Trophoblast cell (in vitro differentiated cells and primary cell): Measurements from ENCODE around the gene MLNR. TPM values are rescaled to one million over a fixed set of nuclear protein-coding genes. Genes with fewer than 3 reads are reported as not detected.

Source experiments
- DNase-seq, 2 donors: peaks; one replicate each; pipeline ENCODE4 v3.0.0-alpha.2; 2016
- H2AFZ ChIP-seq: 2 replicates; pipeline ENCODE4 v1.6.1; 2013; ENCODE audit warnings: low read length, moderate library complexity, mild to moderate bottlenecking; ENCODE audit not compliant: insufficient read depth, poor library complexity
- H2AK5ac ChIP-seq: 2 replicates; pipeline ENCODE4 v1.6.1; 2013; ENCODE audit warnings: mild to moderate bottlenecking, low read length
- H2BK120ac ChIP-seq: 2 replicates; pipeline ENCODE4 v1.6.1; 2013; ENCODE audit warnings: low read length, mild to moderate bottlenecking, moderate library complexity; ENCODE audit not compliant: insufficient read depth, poor library complexity
- H2BK12ac ChIP-seq: 2 replicates; pipeline ENCODE4 v1.6.1; 2013; ENCODE audit warnings: mild to moderate bottlenecking, low read length, moderate library complexity
- H2BK5ac ChIP-seq: 2 replicates; pipeline ENCODE4 v1.6.1; 2013; ENCODE audit warnings: low read length, low read depth, moderate library complexity, mild to moderate bottlenecking; ENCODE audit not compliant: poor library complexity
- H3K14ac ChIP-seq: 2 replicates; pipeline ENCODE4 v1.6.1; 2013; ENCODE audit warnings: mild to moderate bottlenecking, low read length
- H3K18ac ChIP-seq: 2 replicates; pipeline ENCODE4 v1.6.1; 2013; ENCODE audit warnings: mild to moderate bottlenecking, low read length
- H3K23ac ChIP-seq: 2 replicates; pipeline ENCODE4 v1.6.1; 2013; ENCODE audit warnings: low read length
- H3K27ac ChIP-seq: 2 replicates; pipeline ENCODE4 v1.5.1; 2013; ENCODE audit warnings: low read depth, mild to moderate bottlenecking, inconsistent platforms, low read length, moderate library complexity
- H3K27me3 ChIP-seq: 2 replicates; pipeline ENCODE4 v1.6.1; 2013; ENCODE audit warnings: inconsistent platforms, mild to moderate bottlenecking, low read length, moderate library complexity; ENCODE audit not compliant: insufficient read depth
- H3K36me3 ChIP-seq, 2 experiments: 1 replicate in 1 of 2; 2 replicates in 1 of 2; pipeline ENCODE4 v1.6.1; 2013; ENCODE audit warnings: low read length in 2 of 2, mild to moderate bottlenecking in 2 of 2, moderate library complexity in 1 of 2; ENCODE audit not compliant: insufficient read depth in 2 of 2, control insufficient read depth in 1 of 2
- H3K4ac ChIP-seq: 2 replicates; pipeline ENCODE4 v1.6.1; 2013; ENCODE audit warnings: low read depth, mild to moderate bottlenecking, low read length, moderate library complexity
- H3K4me1 ChIP-seq, 2 experiments: 1 replicate in 1 of 2; 2 replicates in 1 of 2; pipeline ENCODE4 v1.6.1; 2013; ENCODE audit warnings: low read length in 2 of 2, mild to moderate bottlenecking in 2 of 2, moderate library complexity in 1 of 2; ENCODE audit not compliant: insufficient read depth in 2 of 2, control insufficient read depth in 1 of 2
- H3K4me2 ChIP-seq: 2 replicates; pipeline ENCODE4 v1.6.1; 2013; ENCODE audit warnings: inconsistent platforms, mild to moderate bottlenecking, low read length, moderate library complexity
- H3K4me3 ChIP-seq: 2 replicates; pipeline ENCODE4 v1.5.1; 2013; ENCODE audit warnings: mild to moderate bottlenecking, low read depth, low read length, inconsistent platforms
- H3K79me1 ChIP-seq: one replicate; pipeline ENCODE4 v1.6.1; 2013; ENCODE audit warnings: low read length
- H3K79me2 ChIP-seq: 2 replicates; pipeline ENCODE4 v1.6.1; 2013; ENCODE audit warnings: low read length, mild to moderate bottlenecking; ENCODE audit not compliant: control insufficient read depth, insufficient read depth, poor library complexity
- H3K9ac ChIP-seq: 2 replicates; pipeline ENCODE4 v1.6.1; 2013; ENCODE audit warnings: mild to moderate bottlenecking, low read length
- H3K9me3 ChIP-seq: 2 replicates; pipeline ENCODE4 v1.6.1; 2013; ENCODE audit warnings: low read depth, mild to moderate bottlenecking, control low read depth, inconsistent platforms, low read length; ENCODE audit not compliant: insufficient read depth
- H4K12ac ChIP-seq: 2 replicates; pipeline ENCODE4 v1.6.1; 2013; ENCODE audit warnings: low read depth, mild to moderate bottlenecking, low read length, moderate library complexity
- H4K8ac ChIP-seq: 2 replicates; pipeline ENCODE4 v1.6.1; 2013; ENCODE audit warnings: low read depth, mild to moderate bottlenecking, low read length, moderate library complexity
- H4K91ac ChIP-seq: one replicate; pipeline ENCODE4 v1.6.1; 2013; ENCODE audit warnings: low read depth, mild to moderate bottlenecking, low read length, moderate library complexity
- WGBS: extraction: QIAGEN DNeasy Blood & Tissue Kit; methylation state at CpG from one replicate; pipeline ENCODE4 v1.1.7; 2013; ENCODE audit warnings: missing lambda C conversion rate; ENCODE audit not compliant: insufficient read length, insufficient coverage; ENCODE audit errors: extremely low coverage; 5-methylcytosine and 5-hydroxymethylcytosine counted together
- polyA plus RNA-seq: library from polyadenylated mRNA; stranded (reverse); fragments of 200-250 nt; gene quantifications from 2 replicates; pipeline ENCODE4 v1.2.3, GENCODE V29; 2013

MLNR gene, protein sequence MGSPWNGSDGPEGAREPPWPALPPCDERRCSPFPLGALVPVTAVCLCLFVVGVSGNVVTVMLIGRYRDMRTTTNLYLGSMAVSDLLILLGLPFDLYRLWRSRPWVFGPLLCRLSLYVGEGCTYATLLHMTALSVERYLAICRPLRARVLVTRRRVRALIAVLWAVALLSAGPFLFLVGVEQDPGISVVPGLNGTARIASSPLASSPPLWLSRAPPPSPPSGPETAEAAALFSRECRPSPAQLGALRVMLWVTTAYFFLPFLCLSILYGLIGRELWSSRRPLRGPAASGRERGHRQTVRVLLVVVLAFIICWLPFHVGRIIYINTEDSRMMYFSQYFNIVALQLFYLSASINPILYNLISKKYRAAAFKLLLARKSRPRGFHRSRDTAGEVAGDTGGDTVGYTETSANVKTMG
- 0.04 TPM in 1 of 2 replicates, not detected in the other for polyA plus RNA-seq

DNA sequence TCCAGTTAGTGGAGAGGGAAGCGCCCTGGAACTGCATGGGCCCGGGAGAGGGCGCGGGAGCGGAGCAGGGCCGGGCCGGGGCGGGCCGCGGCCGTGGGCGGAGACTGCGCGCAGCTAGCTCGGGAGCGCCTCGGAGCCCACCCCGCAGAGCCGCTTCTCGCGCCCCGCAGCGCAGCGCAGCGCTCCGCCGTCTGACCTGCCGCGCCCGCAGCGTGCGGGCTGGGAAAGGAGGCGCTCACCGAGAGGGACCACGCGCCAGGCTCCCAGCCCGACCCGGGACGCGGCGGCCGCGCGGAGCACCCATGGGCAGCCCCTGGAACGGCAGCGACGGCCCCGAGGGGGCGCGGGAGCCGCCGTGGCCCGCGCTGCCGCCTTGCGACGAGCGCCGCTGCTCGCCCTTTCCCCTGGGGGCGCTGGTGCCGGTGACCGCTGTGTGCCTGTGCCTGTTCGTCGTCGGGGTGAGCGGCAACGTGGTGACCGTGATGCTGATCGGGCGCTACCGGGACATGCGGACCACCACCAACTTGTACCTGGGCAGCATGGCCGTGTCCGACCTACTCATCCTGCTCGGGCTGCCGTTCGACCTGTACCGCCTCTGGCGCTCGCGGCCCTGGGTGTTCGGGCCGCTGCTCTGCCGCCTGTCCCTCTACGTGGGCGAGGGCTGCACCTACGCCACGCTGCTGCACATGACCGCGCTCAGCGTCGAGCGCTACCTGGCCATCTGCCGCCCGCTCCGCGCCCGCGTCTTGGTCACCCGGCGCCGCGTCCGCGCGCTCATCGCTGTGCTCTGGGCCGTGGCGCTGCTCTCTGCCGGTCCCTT lies at the start of gene MLNR:
MLNR (plus strand) TSS at position 303 of the 820 bp plus-strand sequence; CDS start at position 303, 0 bp downstream.
- Histone ChIP-seq H2AFZ (peak within 1 kb of the TSS; percentile 23), H3K4me2 (peak within 1 kb of the TSS; percentile 54), H3K27ac (no peak within 1 kb of the TSS), H3K9me3 (peaks cover 9% of the 10 kb centered on the region), H3K4me1 (peaks cover 4 to 13% of the 10 kb centered on the region in 2 experiments), H4K12ac (no peak within 1 kb of the TSS), H2AK5ac (no peak within 1 kb of the TSS), H4K91ac (no peak within 1 kb of the TSS), H2BK12ac (no peak within 1 kb of the TSS), H3K4ac (no peak within 1 kb of the TSS), H3K79me2 (no peaks in the 10 kb centered on the region), H4K8ac (no peak within 1 kb of the TSS), H3K18ac (no peak within 1 kb of the TSS), H2BK5ac (no peak within 1 kb of the TSS), H3K14ac (no peak within 1 kb of the TSS), H3K27me3 (peaks cover 62% of the 10 kb centered on the region), H2BK120ac (no peak within 1 kb of the TSS), H3K79me1 (no peaks in the 10 kb centered on the region), H3K23ac (no peak within 1 kb of the TSS), H3K36me3 (no peaks in the 10 kb centered on the region), H3K9ac (no peak within 1 kb of the TSS), H3K4me3 (peak within 1 kb of the TSS; percentile 48)
- DNase-seq: peak in 1 of 2 donors; percentile 37
- no CpG with 5 or more reads among the region's 111 CpGs for WGBS

DNA sequence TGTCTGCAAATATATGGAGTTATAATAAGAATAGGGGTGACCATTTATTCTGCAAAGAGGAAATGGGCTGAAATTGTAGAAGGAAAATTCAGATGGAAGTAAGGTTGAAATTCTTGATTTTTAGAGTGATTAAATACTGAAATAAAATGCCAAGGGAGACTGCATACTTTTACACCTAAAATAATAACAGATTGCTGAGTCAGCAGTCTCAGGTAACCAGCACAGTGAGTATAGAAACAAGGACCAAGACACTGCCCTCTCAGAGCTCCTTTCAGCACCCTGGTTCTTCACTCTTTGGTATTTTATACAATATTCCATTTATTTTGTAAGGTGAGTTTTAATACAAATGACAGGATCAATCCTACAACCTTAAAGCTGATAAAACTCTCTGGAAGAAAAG lies 48.8 kb upstream of the MLNR start:
- Histone ChIP-seq H3K9ac (no peak overlapping the region), H3K4ac (no peak overlapping the region), H3K79me2 (no peaks in the 10 kb centered on the region), H3K23ac (no peak overlapping the region), H4K8ac (no peak overlapping the region), H3K36me3 (peaks cover 4 to 9% of the 10 kb centered on the region in 2 experiments), H2AFZ (no peak overlapping the region), H3K4me1 (no peaks in the 10 kb centered on the region), H3K4me2 (no peak overlapping the region), H4K12ac (no peak overlapping the region), H3K79me1 (no peaks in the 10 kb centered on the region), H2BK5ac (no peak overlapping the region), H2AK5ac (no peak overlapping the region), H3K4me3 (no peak overlapping the region), H3K9me3 (no peaks in the 10 kb centered on the region), H4K91ac (no peak overlapping the region), H3K27ac (no peak overlapping the region), H2BK12ac (no peak overlapping the region), H2BK120ac (no peak overlapping the region), H3K14ac (no peak overlapping the region), H3K18ac (no peak overlapping the region), H3K27me3 (no peaks in the 10 kb centered on the region)
- no peak for DNase-seq

DNA sequence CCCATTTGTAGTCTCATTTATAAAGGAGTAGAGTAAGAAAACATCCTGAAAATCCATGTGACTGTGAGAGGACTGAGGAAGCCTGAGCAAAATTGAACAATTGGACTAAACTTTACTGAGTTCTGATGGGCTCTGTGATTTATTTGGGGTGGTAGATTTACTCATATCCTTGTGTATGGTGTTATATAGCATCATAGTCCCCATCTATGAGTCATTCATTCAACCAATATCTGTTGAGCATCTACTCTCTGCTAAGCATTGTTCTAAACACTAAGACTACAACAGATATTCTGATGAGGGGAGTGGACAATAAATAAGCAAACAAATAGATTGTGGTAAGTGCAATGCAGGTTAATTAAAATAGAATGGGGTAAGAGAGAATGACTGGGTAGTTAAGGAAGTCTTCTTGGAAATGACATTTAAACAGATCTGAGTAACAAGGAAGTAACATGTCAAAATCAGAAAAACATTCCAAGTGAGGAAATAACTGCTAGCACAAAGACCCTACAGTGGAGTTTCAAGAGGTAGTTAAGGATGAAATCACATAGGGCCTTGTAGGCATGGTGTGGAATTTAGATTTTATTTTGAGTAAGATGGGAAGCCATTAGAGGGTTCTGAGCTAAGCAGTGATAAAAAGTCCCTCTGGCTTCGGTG lies 36.3 kb upstream of the MLNR start:
- H2BK5ac ChIP-seq: no peak overlapping the region
- no peak overlapping the region for H3K4ac ChIP-seq
- H2BK120ac ChIP-seq: no peak overlapping the region
- peaks cover 10 to 12% of the 10 kb centered on the region in 2 experiments for H3K36me3 ChIP-seq
- H4K12ac ChIP-seq: no peak overlapping the region
- no peak overlapping the region for H3K14ac ChIP-seq
- H2AFZ ChIP-seq: no peak overlapping the region
- no CpG with 5 or more reads among the region's 1 CpG for WGBS
- H3K18ac ChIP-seq: no peak overlapping the region
- H3K4me2 ChIP-seq: no peak overlapping the region
- H3K79me2 ChIP-seq: no peaks in the 10 kb centered on the region
- H3K23ac ChIP-seq: no peak overlapping the region
- H3K9ac ChIP-seq: no peak overlapping the region
- H2AK5ac ChIP-seq: no peak overlapping the region
- no peak for DNase-seq
- no peak overlapping the region for H2BK12ac ChIP-seq
- H3K27ac ChIP-seq: no peak overlapping the region
- no peaks in the 10 kb centered on the region for H3K4me1 ChIP-seq
- no peaks in the 10 kb centered on the region for H3K27me3 ChIP-seq
- no peaks in the 10 kb centered on the region for H3K9me3 ChIP-seq
- no peaks in the 10 kb centered on the region for H3K79me1 ChIP-seq
- H4K91ac ChIP-seq: no peak overlapping the region
- H4K8ac ChIP-seq: no peak overlapping the region
- H3K4me3 ChIP-seq: no peak overlapping the region

DNA sequence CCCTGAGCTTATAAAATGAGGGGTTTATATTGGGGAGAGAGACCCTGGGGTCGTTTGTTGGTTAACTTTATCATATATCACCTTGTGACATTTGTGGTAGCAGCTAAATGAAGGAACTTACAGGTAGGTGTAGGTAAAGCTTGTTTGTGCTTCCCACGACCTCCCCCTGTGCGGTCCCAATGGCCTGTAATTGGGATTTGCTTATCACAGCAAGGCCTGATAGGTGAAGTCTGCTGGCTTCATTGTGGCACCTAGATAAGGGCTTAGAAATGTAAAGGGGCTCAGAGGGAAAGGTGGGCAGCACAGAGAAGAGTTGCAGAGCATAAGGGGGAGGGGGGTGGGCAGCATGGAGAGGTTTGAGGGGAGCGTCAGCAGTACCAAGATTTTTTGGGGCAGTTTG lies 35.5 kb upstream of the MLNR start:
- no peaks in the 10 kb centered on the region for H3K79me1 ChIP-seq
- H4K12ac ChIP-seq: no peak overlapping the region
- H2BK12ac ChIP-seq: no peak overlapping the region
- no peak overlapping the region for H2AFZ ChIP-seq
- no peak overlapping the region for H4K91ac ChIP-seq
- H3K36me3 ChIP-seq: peaks cover 8 to 15% of the 10 kb centered on the region in 2 experiments
- H2BK120ac ChIP-seq: no peak overlapping the region
- H2BK5ac ChIP-seq: no peak overlapping the region
- no peak for DNase-seq
- no peak overlapping the region for H3K18ac ChIP-seq
- H3K14ac ChIP-seq: no peak overlapping the region
- H3K27ac ChIP-seq: no peak overlapping the region
- no peak overlapping the region for H3K9ac ChIP-seq
- H3K4me1 ChIP-seq: no peaks in the 10 kb centered on the region
- H3K4me3 ChIP-seq: no peak overlapping the region
- H3K27me3 ChIP-seq: no peaks in the 10 kb centered on the region
- no peak overlapping the region for H4K8ac ChIP-seq
- no peak overlapping the region for H2AK5ac ChIP-seq
- H3K79me2 ChIP-seq: no peaks in the 10 kb centered on the region
- H3K23ac ChIP-seq: no peak overlapping the region
- H3K4ac ChIP-seq: no peak overlapping the region
- no peaks in the 10 kb centered on the region for H3K9me3 ChIP-seq
- no CpG with 5 or more reads among the region's 4 CpGs for WGBS
- no peak overlapping the region for H3K4me2 ChIP-seq
